AG04450 (cell line): ENCODE data around the gene RAB29. TPM values are rescaled to one million over a fixed set of nuclear protein-coding genes. Genes with fewer than 3 reads are reported as not detected.

Experiments
- CTCF ChIA-PET: fragments of 300-600, 350-600 bp; formaldehyde crosslinking; extraction: SDS; loops from one replicate; lab custom pipeline; 2022; ENCODE audit warnings: antibody characterized with exemption, inconsistent platforms; lab: Charles Lee
- POLR2A ChIA-PET: fragments of 350-600 bp; formaldehyde crosslinking; extraction: SDS; loops from one replicate; lab custom pipeline; 2021; ENCODE audit warnings: antibody characterized with exemption, inconsistent platforms; lab: Yijun Ruan, JAX
- DNase-seq: peaks from one replicate; pipeline ENCODE4 v3.0.0-alpha.2; 2011; ENCODE audit warnings: low read depth, low spot score
- H3K27ac ChIP-seq: one replicate; pipeline ENCODE4 v1.5.1; 2012; ENCODE audit warnings: low read depth, low read length, control low read depth
- H3K27me3 ChIP-seq: one replicate; pipeline ENCODE4 v1.6.0; 2012; ENCODE audit warnings: low read length; ENCODE audit not compliant: control insufficient read depth, insufficient read depth
- H3K4me3 ChIP-seq: 2 replicates; pipeline ENCODE4 v1.5.1; 2011; ENCODE audit warnings: mild to moderate bottlenecking, low read depth, low read length, control low read depth
- H3K9me3 ChIP-seq: 2 replicates; pipeline ENCODE4 v1.5.1; 2012; ENCODE audit warnings: low read length; ENCODE audit not compliant: control insufficient read depth, insufficient read depth
- polyA plus RNA-seq: library from polyadenylated mRNA; depleted of rRNA; stranded (reverse); fragments of >200 nt; gene quantifications from 2 replicates; pipeline ENCODE4 v1.2.3, GENCODE V29; 2011
- TF ChIP-seq, protein P1 (sequence below): IDR thresholded peaks from 2 replicates; pipeline ENCODE4 v1.5.1; 2011; ENCODE audit warnings: low read depth, low read length, control low read depth, inconsistent platforms

RAB29 gene
- polyA plus RNA-seq, 1 experiment: 14.6 TPM

DNA sequence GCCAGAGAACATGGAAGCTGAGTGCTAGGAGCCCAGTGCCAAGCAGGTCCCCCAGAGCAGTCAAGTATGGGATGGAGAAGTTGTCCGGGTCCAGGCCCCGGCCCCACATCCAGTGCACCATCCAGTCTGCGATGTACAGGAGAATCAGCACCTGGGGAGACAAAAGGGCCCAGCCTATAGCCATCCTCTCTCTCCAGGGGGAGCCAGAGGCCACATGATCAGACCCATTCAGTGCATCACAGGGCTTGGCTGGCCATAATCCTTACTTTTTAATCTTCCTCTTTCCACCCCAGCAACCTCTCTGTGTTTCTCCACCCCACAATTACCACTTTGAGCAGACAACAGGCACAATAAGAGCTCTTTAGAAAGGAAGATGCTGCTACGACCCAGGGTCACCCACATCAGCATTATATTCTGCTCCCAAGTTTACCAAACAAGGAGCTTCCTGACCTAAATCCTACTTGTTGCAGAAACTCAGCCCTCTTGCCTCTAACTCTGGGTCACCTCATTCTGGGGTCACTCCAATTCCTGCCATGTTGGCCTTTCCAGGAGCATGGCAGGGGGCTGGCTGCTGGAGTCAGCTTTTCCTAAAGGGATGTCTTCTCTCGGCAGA, 16.4 kb upstream of the RAB29 start:
- no peak overlapping the region for H3K4me3 ChIP-seq
- TF ChIP-seq, protein P1, sequence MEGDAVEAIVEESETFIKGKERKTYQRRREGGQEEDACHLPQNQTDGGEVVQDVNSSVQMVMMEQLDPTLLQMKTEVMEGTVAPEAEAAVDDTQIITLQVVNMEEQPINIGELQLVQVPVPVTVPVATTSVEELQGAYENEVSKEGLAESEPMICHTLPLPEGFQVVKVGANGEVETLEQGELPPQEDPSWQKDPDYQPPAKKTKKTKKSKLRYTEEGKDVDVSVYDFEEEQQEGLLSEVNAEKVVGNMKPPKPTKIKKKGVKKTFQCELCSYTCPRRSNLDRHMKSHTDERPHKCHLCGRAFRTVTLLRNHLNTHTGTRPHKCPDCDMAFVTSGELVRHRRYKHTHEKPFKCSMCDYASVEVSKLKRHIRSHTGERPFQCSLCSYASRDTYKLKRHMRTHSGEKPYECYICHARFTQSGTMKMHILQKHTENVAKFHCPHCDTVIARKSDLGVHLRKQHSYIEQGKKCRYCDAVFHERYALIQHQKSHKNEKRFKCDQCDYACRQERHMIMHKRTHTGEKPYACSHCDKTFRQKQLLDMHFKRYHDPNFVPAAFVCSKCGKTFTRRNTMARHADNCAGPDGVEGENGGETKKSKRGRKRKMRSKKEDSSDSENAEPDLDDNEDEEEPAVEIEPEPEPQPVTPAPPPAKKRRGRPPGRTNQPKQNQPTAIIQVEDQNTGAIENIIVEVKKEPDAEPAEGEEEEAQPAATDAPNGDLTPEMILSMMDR: peak; percentile 90
- ChIA-PET POLR2A (interaction anchor here (0.7 to 1.2 kb wide), 2 partner anchors 42 to 186 kb away, joined by 3 to 5 read pairs; no protein-coding TSS in a partner anchor), CTCF (interaction anchor here (0.5 to 6.3 kb wide), 34 partner anchors 8 to 317 kb away, joined by 3 to 197 read pairs (median 4); partner anchors contain the start of gene RAB29)
- no peaks in the 10 kb centered on the region for H3K27me3 ChIP-seq
- no peak for DNase-seq
- no peaks in the 10 kb centered on the region for H3K9me3 ChIP-seq
- no peak overlapping the region for H3K27ac ChIP-seq

DNA sequence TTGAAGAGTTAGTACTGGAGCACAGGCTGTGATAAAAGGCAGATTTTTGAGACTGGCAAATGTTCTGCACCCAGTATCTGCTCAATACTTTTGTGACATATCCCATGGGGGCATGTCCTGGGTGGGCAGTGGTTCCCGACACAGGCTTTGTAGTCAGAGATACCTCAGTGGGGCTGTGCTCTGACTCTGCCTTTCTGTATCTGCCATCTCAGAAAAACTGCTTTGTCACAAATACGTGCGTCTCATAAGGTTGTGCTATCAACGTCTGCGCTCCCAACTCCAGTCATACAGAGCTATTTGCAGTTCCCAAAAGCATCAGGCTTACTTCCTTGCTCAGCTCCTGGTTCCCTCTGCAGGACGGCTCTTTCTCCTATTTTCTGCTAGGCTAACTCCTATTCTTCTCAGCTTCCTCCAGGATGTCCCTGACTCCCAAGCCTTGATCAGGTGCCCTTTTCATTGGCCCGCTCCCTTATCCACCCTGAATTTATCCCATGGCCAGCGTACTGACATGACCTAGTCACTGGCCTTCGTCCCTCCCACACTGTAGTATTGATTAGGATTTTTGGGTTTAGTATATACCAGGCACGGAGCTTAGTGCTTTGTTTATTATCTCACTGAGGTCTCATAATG, 12.1 kb upstream of the RAB29 start:
- ChIA-PET POLR2A (no interaction called here), CTCF (interaction anchor here (0.5 to 5.2 kb wide), 4 partner anchors 24 to 190 kb away, joined by 3 to 42 read pairs (median 4); no protein-coding TSS in a partner anchor)
- H3K9me3 ChIP-seq: no peaks in the 10 kb centered on the region
- H3K27ac ChIP-seq: no peak overlapping the region
- no peaks in the 10 kb centered on the region for H3K27me3 ChIP-seq
- H3K4me3 ChIP-seq: no peak overlapping the region
- DNase-seq: no peak
- TF ChIP-seq, protein P1: no peak

DNA sequence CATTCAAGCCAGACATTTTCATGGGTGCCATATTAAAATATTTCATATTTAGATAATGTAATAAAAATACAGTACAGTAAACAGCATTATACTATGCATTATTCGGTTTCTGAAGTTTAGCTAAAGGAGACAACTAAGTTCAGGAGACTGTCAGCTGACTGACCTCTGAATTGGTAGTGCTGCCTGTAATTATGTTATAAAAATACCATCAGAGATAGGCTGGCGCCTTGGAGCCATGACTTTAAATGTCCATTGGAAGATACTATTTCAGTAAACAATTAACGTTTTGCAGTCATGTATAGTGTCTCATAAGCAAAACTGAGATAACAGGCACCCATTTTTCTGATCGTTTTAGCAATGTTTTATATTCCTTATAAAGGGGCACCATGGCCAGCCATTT, 11.3 kb upstream of the RAB29 start:
- H3K27ac ChIP-seq: no peak overlapping the region
- CTCF ChIA-PET: interaction anchor here (1.1 to 5.2 kb wide), 2 partner anchors 128 to 191 kb away, joined by 4 to 42 read pairs; no protein-coding TSS in a partner anchor
- no peaks in the 10 kb centered on the region for H3K9me3 ChIP-seq
- no peak overlapping the region for H3K4me3 ChIP-seq
- no peak for DNase-seq
- TF ChIP-seq, protein P1: no peak
- no peaks in the 10 kb centered on the region for H3K27me3 ChIP-seq
- POLR2A ChIA-PET: no interaction called here

DNA sequence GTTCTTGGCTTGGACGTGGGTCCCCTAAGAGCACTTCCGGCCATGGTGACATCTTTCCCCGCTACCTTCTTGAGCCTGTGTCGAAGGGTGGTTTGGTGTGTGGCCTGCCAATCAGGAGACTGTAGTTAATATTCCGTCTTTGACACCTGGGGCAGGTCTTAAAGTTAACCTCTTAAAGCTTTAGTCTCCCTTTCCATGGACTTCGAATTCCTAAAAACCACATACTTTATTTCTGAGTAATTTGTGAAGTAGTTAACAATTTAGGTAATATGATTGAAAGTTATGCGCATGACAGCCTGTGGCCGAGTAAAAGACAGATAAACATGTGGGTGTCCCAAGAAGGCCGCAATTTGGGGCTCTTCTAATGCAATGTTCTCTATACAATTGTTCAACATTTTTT, 10.2 kb upstream of the RAB29 start:
- ChIA-PET CTCF (interaction anchor here (0.6 to 5.2 kb wide), 2 partner anchors 128 to 192 kb away, joined by 3 to 42 read pairs; no protein-coding TSS in a partner anchor), POLR2A (no interaction called here)
- DNase-seq: no peak
- no peak overlapping the region for H3K4me3 ChIP-seq
- no peaks in the 10 kb centered on the region for H3K27me3 ChIP-seq
- H3K27ac ChIP-seq: no peak overlapping the region
- TF ChIP-seq, protein P1: no peak
- no peaks in the 10 kb centered on the region for H3K9me3 ChIP-seq

DNA sequence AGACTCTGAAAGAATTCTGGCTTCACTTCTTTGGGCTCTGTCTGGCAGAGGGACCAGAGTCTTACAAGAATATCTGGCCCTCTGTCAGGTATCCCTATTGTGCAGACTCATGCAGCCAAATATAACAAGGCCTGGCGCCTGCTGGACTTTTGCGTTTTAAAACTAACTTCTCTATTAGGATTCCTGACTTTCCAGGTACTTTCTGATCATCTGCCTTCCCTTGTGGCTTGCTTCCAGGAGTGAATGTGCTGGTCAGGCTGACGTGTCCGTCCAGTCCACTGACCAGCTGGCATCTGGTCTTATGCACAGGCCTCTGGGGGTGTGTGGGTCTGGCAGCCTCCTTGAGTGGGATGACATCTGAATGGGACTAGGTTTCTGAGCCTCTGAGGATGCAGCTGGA, 8.6 kb upstream of the RAB29 start:
- TF ChIP-seq, protein P1: no peak
- Histone ChIP-seq H3K27ac (no peak overlapping the region), H3K9me3 (no peaks in the 10 kb centered on the region), H3K4me3 (no peak overlapping the region), H3K27me3 (no peaks in the 10 kb centered on the region)
- DNase-seq: no peak
- POLR2A ChIA-PET: no interaction called here
- CTCF ChIA-PET: interaction anchor here (0.9 kb wide), 1 partner anchor 135 kb away, joined by 3 read pairs; no protein-coding TSS in a partner anchor
